GM12874 (cell line): Measurements from ENCODE around the gene ATP1A2.

ENCODE experiments used
- CTCF ChIP-seq: IDR thresholded peaks from 2 replicates; pipeline ENCODE4 v1.5.1; 2011; ENCODE audit warnings: low read depth, mild to moderate bottlenecking, control low read depth, low read length, moderate library complexity; ENCODE audit not compliant: insufficient read depth

The ATP1A2 gene

DNA sequence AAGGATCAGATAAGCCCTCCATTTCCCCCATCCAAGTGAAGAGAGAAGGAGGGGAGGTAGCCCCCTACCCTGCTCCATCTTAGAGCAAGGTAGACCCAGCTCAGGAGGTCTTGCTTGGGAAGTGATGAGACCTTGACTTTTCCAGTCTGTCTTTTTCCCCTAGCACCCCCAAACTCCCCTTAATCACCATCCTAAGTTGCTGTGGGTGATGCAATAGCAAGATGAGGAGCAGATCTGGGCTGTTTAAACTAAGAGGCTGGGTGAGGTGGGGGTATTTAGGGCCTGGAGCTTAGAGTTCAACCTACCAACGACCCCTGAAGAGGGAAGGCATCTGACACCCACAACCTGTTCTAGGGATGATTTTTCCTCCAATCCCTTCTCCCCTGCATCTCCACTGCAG, 1.7 kb downstream of the ATP1A2 start:
- TF ChIP-seq CTCF: no peak

DNA sequence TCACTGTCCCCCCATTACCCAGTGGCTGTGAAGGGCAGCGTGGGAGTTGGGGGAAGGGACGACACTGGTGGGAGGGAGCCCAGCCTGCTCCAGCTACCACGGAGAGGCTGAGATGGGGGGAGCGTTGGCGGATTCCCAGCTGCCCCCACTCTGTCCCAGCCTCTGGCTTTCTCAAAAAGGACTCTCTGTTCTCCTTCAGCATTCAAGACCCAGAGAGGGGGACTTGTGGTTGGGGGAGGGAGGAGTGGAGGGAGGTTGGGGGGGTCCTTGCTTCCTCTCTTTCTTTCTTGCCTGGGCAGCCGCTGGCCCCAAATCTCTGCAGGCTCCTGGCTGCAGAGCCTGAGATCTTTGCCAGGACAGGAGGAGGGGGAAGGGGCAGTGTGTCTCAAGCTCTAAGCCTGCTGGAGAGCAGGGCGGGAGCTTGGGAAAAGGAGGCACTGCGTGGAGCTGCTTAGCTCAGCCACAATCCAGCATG, 2.2 kb downstream of the ATP1A2 start:
- TF ChIP-seq CTCF: no peak

DNA sequence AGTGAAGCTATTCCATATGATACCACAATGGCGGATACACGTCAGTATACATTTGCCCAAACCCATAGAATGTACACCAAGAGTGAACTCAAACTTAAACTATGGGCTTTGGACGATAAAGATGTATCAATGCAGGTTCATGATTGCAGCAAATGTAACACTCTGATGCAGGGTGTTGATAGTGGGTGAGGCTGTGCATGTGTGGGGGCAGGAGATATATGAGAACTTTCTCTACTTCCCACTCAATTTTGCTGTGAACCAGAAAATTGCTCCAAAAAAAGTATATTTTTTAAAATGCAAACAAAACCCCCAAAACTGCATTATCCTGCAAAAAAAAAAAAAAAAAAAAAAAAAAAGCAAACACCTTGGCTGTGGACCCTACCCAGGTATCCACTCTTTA, 3.4 kb downstream of the ATP1A2 start:
- TF ChIP-seq CTCF: no peak

DNA sequence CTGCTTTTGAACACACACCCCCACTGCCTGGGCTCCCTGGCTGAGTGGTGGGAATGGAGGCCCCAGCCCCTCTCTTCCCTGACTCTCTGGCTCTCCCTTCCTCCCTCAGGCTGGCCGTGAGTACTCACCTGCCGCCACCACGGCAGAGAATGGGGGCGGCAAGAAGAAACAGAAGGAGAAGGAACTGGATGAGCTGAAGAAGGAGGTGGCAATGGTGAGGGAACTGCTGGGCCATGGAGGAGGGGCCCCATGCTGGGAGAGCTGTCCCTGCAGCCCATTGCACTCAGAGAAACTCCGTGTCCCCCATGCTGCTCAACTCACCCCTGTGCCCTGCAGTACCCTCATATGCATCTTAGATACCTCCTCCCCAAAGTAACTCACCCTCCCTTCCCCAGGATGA, 5.2 kb downstream of the ATP1A2 start:
- TF ChIP-seq CTCF: no peak

DNA sequence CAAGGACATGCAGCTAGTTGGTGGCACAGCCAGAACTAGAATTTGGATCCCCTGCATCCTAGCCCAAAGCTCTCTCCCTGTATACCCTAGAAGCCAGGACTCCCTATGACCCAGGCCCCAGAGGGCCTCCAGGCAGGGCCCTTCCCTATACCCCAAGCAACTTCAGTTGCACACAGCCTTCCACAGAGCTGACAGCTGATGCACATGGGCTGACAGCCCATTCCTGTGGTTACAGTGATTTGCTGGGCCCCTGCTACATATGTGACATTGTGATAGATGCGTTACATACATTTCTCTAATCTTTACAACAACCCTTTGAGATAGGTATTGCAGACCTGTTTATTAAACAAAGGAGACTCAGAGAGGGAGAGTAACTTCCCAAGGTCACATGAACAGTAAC, 5.8 kb downstream of the ATP1A2 start:
- no peak for TF ChIP-seq CTCF

GRCh38 chr1:160122978-160123495, 7.5 kb downstream of the ATP1A2 start:
- TF ChIP-seq CTCF: no peak

- TF ChIP-seq CTCF: no peak
These were observed 8.2 kb downstream of the ATP1A2 start for GRCh38 chr1:160123726-160124125.
